Umbilical cord (tissue), 2 donors: ENCODE data around the gene ELMO1. TPM values are rescaled to one million over a fixed set of nuclear protein-coding genes. Genes with fewer than 3 reads are reported as not detected.
A peak's percentile ranks its signal among the peaks of the same experiment; 100 is the strongest.

Experiments
- DNase-seq: peaks from one replicate; pipeline ENCODE4 v3.0.0-alpha.2; 2015; ENCODE audit warnings: low spot score
- total RNA-seq: library from RNA; depleted of rRNA; stranded (reverse); fragments of >200 nt; gene quantifications from one replicate; pipeline ENCODE4 v1.2.3, GENCODE V29; 2014; ENCODE audit warnings: low replicate concordance; ENCODE audit not compliant: insufficient read depth

Gene ELMO1
- total RNA-seq, 1 donor from 2014 or later = 69.6 TPM

DNA sequence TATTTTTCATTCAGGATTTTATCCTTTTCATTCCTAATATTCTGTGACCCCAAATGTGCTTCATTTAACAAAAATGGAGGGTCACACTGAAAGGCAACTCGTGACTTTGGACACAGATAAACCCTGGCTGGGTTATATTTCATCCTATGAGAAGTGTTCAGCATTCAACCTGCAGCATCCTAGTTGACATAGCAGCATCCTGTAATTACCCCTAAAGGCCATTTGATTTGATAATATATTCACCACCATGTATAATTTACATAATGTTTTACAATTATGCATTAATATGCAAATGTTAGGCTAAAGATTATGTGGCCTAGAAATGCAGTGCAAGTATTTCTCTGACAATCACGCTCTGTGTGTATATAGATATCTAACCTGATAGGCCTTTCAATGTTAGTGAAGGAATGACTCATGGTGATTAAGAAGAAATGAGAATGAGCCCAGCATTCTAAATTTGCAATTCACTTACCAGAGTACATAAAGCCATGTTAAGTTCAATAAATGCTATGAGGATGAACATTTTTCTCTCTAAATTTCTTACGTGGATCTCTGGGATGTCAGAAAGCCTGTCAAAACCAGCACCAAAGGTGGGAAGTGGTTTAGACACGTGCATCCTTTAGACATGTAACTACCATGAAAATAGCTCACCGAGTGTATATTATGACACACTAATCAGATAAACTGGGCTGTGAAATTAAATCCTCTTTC lies 386.7 kb downstream of the ELMO1 start:
- DNase-seq = no peak

DNA sequence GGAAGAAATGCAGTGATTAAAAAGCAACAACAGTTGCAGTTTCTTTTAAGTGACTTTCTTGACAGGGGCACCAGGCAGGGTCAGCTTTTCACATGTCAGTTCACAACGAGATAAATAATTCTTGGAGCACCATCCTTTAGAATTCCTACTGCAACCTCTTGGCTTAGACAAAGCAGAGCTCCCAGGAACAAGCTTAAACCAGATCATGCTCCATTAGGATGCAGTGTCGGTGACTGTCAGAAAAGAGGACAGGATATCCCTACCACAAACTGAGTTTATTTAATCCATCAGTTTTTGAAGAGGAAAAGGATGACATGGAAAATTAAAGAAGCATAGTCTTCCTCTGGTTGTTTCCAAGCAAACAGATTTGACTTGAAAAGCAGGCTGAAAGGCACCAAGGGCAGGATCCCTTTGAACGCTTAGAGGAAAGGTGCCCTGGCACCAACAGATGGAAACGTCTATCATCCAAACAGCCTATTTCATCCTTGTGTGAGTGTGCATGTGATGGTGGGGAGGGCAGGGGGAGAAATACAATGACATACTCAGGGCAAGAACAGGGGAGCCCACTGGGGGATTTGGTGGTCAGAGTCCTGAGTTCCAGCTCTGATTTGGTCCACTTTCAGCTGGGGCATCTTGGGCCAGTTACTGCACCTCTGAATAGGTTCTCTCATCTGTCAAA lies 392.3 kb downstream of the ELMO1 start:
- DNase-seq = no peak

DNA sequence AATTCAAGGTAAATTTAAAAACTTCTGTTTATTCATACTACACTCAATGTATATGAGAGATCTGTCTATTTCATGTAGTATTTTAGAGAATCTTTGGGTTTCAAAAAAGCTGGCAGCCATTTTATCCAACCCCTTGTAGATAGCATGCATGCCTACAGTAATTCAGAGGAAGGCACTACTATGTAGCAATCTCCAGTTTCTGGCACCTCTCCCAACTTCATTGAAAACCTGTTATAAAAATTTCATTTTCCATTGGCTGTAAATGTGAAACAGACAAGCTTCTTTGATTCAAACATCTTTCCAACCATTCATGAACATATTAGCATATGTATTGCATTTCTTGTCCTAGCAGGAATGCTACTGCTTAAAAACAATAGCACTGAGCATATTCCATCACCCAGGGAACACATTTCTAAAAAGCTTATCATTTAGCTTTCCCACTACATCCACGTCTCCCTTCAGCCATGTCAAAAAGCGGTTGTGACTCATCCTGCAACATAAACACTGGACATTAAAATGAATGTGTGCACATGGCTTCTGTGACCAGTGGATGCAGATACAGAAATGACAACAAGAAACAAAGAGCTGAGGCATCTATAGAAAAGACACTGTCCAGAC lies 393.9 kb downstream of the ELMO1 start:
- DNase-seq = peak; percentile 35

DNA sequence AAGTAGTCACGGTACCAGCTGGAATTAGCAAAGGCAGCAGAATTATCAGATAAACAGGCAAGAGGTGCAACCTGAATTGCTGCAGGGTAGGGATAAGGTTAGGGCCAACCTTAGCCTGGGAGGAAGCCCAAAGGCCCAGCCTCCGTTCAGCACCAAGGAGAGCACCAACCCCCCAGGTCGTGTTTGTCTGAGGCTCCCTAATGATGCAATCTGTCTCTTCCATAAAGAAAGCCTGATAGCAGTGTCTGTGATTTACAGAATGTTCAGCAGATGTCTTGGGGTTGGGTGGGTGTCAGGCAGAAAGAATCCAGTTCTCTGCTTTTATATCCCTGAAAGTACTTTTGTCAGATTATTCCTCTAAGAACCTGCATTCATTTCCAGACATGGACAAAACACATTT lies 396.0 kb downstream of the ELMO1 start:
- DNase-seq = peak; percentile 85

DNA sequence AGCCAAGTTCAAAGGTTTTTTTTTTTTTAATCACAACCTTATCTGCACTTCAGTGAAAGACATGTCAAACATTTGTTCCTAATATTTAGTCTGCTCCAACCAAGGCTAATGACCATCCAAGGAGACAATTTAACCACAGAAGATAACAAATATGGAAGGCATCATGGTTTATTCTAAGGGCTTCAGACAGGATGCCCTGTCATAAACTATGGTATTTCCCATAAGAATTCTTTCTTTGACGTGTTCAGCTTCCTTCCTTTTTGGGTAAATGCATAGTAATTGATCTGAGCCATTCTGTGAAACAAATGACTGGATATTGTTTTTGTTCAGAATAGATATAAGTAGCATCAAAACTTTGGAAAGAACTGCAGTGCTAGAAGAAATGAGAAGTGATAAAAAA lies 397.9 kb downstream of the ELMO1 start:
- no peak for DNase-seq

DNA sequence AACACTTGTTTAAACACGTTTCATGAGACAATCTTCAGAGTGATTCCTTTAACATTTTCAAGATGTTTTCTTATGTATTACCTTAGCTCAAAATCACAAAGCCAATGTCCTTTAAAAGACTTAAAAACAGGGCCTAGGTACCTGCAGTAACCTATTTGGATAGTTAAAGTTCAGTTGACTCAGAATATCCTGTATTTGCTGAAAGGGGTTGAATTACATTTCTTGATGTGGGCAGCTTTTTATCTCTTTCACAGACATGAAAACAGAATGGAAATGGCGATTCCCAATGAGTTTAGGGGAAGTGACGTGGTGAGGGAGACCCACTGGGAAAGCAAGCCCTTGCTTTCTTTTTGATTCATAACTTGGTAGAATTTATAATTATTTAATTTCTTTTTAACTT lies 400.0 kb downstream of the ELMO1 start:
- no peak for DNase-seq

DNA sequence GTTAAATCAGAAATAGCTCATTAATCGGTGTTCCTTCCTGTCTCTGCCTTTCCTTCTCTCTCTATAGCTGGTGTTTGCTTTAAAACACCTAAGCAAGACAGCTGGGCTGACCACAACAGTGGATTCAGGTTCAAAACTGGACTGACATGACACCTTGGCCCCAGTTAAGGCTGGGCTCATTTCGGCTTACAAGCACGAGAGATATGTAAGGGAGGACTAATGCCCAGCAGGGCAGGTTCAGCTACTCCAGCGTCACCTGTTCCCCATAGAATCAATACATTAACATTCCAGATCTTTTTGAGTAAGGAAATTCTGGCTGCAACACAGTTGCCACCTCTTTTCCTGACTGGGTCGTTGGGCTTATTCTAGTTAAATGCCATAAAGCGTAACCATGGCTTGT lies 401.4 kb downstream of the ELMO1 start:
- no peak for DNase-seq

DNA sequence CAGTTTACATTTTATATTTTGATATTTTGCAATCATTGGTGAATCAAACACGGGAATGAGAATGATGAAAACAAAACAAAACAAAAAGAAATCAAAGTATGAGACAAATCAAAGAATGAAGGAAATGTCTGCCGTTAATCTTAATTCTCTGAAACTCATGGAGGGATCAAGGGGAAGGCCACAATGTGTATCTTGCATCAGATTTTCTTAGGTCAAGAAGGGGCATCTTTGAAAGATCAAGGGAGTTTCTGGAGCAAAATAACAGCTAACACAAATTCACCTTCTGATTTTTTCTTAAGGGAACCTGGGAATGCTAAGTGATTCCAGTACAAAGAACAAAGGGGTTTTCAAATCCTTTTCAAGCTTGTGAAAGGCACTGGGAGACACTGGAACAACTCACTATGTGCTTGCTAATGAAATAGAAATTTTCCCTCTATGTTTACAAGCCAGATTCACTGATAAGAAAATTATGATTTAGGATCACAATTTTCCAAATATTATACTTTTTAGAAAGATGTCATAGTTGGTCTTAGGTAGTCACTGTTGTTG lies 402.1 kb downstream of the ELMO1 start:
- no peak for DNase-seq

DNA sequence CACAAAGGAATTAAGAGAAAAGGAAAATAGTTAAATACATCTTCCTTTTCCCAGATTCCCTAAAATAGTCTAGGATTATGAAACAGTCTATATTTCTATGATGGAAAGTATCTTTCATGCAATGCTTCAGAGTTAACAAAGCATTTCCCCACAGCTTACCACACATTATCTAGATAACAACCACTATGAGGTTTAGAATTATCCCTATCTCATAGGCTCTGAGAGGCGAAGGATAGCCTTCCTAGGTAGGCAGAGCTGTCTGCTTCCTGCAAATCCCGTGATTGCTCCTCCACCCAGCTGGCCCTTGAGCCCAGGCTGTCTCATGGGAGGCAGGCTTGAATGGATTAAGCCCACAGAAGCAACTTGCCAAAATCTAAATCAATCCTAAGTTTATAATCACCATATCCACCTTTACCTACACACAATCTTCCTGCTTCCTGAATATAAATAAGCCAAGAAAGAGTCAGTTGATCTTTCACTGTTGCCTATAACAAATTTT lies 402.9 kb downstream of the ELMO1 start:
- DNase-seq = no peak

DNA sequence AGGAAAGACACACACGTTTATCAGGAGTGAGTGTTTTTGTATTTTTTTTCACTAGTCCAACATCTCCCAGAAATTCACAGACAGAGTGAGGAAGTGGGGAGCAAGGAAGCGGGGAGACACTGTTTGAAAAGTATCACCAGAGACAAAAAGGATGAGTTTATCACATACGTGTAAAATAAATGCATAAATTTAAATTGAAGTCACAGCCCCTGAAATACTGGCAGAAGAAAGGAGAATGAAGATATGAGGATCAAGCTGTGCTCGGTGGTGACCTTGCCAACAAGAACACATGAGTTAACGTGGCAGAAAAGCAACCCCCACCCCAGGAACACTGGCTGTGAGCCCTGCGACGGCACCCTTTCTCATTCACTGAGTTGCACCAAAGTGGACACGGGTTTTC lies 407.2 kb downstream of the ELMO1 start:
- no peak for DNase-seq

DNA sequence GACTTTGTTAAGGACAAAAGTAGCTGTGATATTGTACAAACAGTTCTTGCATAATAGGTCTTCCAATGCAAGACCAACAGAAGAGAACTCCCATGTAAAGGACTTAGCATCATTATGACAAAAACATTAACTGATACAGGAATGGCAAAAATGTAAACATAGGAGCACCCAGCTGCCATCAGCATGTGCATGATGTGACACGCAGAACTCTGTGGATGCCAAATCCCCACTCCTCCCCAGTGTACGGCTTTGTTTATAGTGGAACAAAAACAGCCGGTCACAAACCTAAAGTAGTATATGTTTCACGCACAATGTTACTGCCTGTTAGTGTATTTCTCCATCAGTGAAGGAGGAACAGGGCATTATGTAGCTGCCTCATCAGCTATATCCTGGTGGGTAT lies 408.3 kb downstream of the ELMO1 start:
- DNase-seq = no peak

DNA sequence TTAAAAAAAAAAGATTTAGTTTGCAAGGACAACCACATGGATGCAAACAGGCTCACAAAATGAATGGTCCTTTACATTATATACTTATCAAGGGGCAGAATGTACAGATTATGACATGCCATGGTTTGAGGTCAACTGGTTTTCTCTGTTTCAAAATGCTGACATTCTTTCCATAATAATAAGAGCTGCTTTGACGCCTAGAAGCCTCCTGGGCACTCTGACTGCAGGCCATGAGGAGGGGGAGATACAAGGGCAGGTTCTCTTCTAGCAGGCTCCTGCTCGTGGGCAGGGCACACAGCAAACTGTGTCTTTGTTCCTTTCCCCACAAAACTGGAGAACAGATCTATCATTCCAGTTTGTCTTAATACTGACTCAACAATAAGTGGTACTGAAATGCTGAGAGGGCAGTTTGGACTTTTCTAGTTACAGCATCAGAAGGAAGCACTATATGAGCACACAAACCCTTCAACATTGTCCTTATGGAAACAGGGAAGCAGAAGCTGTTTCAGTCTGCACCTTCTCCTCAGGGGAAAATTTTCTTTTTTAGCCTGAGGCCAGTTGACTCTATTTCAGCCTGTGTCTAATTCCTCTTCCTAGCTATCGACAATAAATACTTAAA lies 409.4 kb downstream of the ELMO1 start:
- no peak for DNase-seq

DNA sequence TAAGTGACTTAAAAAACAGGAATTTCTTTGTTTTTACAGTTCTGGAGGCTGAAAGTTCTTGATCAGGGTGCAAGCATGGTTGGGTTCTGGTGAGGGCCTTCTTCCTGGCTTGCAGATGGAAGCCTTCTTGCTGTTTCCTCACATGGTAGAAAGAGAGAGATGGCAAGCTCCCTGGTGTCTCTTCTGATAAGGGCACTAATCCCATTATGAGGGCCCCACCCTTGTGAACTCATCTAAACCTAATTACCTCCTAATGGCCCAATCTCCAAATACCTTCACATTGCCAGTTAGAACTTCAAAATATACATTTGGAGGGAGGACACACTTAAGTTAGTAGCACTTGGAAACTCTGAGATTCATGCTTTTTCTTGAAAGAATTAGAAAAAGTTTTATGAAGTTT lies 410.0 kb downstream of the ELMO1 start:
- no peak for DNase-seq

DNA sequence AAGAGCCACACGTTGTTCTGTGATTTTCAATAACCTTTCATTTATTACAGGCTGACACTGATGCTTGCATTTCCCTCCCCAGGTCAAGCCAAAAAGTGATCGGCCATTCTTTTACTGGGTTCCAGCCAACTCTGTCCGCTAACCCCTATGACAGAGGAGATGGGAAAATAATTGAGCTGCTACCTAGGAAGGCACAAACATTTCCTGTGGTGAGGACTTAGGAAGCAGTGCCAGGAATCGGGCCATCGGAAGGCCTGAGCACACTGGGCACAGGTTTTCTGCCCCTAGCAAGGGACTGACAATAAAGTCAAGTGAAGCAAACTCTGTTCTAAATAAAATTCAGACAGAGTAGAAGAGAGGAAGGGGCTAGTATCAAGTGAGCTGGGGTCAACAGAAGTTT lies 411.4 kb downstream of the ELMO1 start:
- no peak for DNase-seq

DNA sequence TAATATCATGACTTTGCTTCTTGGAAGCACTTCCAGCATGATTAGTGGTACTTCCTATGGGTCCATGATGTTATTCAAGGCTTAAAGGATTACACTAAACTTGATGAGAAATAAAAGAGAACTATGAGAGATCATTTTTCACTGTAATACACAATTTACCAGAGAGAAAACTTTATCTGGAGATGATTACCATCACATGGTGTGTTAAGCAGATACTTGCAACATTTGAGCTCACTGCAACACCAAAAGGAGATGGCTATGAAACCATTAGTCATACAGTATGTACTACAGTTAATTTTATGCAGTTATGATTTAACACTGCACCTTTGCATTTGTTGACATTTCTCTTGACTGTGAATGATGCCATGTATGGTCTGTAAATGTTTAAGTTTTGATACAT lies 413.0 kb downstream of the ELMO1 start:
- no peak for DNase-seq

DNA sequence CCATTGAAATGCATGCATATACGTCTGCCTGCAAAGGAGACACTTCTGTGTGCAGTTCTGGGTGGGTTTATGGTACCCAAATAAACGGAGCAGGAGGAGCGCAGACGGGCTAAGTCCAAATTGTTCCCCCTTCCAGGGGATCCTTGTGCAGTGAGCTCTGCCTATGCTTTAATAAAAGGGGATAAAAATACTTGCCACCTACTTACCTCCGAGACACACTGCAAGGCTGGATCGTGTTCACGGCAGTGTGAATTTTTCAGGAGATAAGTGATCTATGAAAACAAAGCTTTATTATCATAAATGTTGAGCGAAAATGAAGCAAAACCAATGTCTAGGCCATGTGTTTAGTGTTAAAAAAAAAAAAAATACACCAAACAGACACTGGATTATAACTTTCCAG lies 415.5 kb downstream of the ELMO1 start:
- DNase-seq = no peak

DNA sequence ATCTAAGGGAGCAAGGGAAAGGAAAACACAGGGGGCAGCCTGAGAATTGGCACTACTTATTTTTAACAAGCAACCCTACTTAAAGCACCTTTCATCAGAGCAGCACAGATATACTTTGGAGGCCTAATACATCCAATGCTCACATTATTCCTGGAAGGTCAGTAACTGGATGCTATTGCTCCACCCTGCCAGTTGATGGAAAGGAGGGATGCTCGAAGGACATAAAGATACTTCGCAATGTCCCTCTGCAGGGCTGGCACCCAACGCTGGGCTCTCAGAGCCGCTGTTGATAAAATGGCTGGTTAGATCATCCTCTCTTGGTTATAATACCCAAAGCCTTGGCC lies 416.4 kb downstream of the ELMO1 start:
- no peak for DNase-seq

DNA sequence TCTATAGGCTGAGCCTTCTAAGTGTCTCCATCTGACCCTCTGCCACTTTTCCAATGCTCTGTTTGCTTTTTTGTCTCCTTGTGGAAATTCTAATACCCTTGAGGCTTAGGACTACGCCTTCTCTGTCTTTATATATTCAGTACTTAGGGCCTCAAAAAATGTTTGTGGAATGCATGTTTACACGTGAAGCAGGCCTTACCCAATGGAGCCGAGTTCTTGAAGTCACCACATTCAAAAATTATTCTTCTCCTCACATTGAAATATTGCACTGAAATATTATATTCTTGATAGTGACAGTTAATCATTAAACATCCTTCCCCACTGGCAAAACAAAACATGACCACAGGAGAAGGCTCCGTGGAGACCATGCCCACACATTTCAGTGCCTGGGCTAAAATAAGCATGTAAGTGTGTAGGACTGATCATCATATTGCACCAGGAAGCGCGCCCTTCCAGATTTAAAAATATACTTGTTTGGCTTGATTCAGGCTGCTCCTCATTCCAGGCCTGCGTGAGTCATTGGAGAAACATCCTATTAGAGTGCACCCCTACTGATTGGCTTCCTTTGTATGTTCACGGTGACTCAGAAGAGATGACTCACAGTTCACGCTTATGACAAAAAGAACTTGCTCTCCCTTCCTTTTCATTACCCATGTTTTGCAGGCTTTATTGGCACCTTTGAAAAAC lies 416.9 kb downstream of the ELMO1 start:
- DNase-seq = peak; percentile 97

DNA sequence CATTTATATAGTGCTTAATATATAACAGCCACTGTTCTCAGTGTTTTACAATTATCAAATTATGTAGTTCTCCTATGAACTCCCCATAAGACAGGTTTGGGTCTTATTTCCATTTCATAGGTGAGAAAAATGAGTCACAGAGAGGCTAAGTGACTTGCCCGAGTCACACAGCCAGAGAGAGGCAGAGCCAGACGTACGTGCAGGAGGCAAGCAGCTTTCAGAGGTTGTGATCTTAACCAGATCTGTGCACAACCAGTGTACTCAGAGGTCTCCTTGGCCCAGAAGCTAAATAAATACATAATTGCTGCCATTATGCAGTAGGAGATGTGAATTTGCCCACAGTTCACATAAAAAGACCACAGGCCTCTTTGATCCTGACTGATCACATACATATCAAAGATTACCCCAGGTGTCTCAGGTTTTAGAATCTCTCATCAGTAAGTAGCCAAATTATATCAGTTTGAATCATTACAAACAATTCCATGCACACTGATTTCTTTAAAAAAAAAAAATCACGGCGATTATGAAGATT lies 419.7 kb downstream of the ELMO1 start:
- no peak for DNase-seq

DNA sequence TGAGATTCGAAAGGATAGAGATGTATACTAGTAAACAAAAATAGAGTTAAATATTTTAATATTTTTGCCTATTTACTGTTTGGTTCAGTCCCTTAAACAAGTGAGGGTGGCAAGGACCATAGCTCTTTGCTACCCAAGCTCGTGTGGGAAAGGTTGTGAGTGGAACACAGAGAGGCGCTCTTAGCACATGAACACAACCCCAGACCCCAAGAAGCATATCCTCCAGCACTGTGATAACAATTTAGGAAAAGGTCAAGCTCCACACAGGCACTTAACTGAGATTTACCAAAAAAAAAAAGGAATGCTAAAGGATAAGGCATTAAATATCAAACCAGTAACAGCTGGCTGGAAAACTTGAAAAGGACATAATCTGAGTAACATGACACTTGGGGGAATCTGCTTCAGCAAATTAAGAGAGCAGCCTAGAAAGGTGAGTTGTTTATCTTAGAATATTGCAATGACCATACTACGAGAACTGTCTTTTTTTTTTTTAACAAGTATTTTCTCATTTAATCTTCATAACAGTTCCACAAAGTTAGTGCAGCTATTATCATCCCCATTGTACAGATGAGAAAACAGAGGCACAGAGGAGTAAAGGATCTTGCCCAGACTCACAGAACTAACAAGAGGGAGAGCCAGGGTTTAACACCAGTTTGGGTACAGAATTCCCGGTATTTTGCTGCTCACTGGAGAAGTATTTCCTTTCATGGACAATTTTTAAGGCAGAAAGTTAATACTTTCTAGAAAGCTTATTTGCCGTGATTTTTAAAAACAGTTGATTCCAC lies 420.9 kb downstream of the ELMO1 start:
- no peak for DNase-seq

DNA sequence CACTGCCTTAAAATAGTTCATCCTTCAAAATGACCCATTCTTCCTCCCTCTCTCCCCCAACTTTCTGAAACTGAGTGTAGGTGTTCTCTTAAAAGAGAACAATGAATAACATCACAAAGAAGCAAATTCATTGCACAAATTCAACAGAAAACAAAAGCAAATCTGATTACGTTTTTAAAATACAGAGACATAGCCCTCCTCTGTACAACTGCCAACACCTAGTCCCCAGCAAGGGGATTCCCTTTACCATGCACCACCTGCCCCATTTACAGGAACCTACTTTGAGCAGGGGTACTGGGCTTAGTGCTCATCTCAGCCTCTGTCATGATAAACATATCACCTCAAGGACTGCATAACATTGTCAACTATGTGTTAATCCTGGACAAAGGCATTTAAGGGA lies 421.6 kb downstream of the ELMO1 start:
- no peak for DNase-seq
